Breast epithelium (tissue), 4 donors: ENCODE data around the gene TTC7B. TPM values are rescaled to one million over a fixed set of nuclear protein-coding genes. Genes with fewer than 3 reads are reported as not detected.

Source experiments
- DNase-seq, 2 donors: peaks; one replicate each; pipeline ENCODE4 v3.0.0-alpha.2; 2019; ENCODE audit warnings: low spot score in 2 of 2
- H3K27ac ChIP-seq, 2 donors: fragments of 200-600 bp; sonication (generic) in 1 of 2; one replicate each; pipeline ENCODE4 v1.5.1; 2016 to 2019; ENCODE audit warnings: mild to moderate bottlenecking in 1 of 2
- H3K27me3 ChIP-seq, 2 donors: fragments of 200-600 bp; sonication (generic) in 1 of 2; one replicate each; pipeline versions ENCODE4 v1.5.1 to v1.6.0; 2017 to 2019; ENCODE audit warnings: control low read depth in 1 of 2, mild to moderate bottlenecking in 1 of 2
- H3K36me3 ChIP-seq: fragments of 200-600 bp; one replicate; pipeline ENCODE4 v1.5.1; 2019
- H3K4me1 ChIP-seq, 2 donors: fragments of 200-600 bp; sonication (generic); one replicate each; pipeline ENCODE4 v1.5.1; 2016 to 2019; ENCODE audit warnings: control low read depth in 1 of 2
- H3K4me3 ChIP-seq, 3 donors: fragments of 200-600 bp; sonication (generic); 1 replicate in 2 of 3; 2 replicates in 1 of 3; pipeline ENCODE4 v1.5.1; 2016 to 2019; ENCODE audit warnings: mild to moderate bottlenecking in 3 of 3, moderate library complexity in 2 of 3
- H3K9me3 ChIP-seq, 2 donors: fragments of 200-600 bp; sonication (generic) in 1 of 2; one replicate each; pipeline ENCODE4 v1.5.1; 2016 to 2019; ENCODE audit warnings: control low read depth in 1 of 2
- POLR2A ChIP-seq: fragments of 450-650 bp; IDR thresholded peaks from one replicate; pipeline ENCODE4 v1.6.1; 2016; ENCODE audit warnings: antibody characterized with exemption, mild to moderate bottlenecking, moderate library complexity
- POLR2AphosphoS5 ChIP-seq, 3 donors: sonication (generic); formaldehyde crosslinking; IDR thresholded peaks; one replicate each; pipeline ENCODE4 v1.6.1; 2017; ENCODE audit warnings: antibody characterized with exemption in 3 of 3
- intact Hi-C: fragments of 100-400 bp; cut with DNase I; formaldehyde crosslinking; loops from one replicate; pipeline ENCODE4 v1.15.1; 2023; ENCODE audit warnings: low total_unique reads
- total RNA-seq, 3 donors: library from RNA; depleted of rRNA; stranded (reverse); fragments of >200 nt; gene quantifications; one replicate each; pipeline ENCODE4 v1.1.0, GENCODE V29; 2016
- TF ChIP-seq, protein P1 (sequence below), 3 donors: fragments of 450-650 bp; IDR thresholded peaks; one replicate each; pipeline ENCODE4 v1.5.1; 2016 to 2017; ENCODE audit warnings: antibody characterized with exemption in 3 of 3, mild to moderate bottlenecking in 3 of 3, moderate library complexity in 3 of 3

The TTC7B gene
- total RNA-seq, 3 donors from 2014 or later, result 14.0 to 29.1 (median 22.0) TPM

DNA sequence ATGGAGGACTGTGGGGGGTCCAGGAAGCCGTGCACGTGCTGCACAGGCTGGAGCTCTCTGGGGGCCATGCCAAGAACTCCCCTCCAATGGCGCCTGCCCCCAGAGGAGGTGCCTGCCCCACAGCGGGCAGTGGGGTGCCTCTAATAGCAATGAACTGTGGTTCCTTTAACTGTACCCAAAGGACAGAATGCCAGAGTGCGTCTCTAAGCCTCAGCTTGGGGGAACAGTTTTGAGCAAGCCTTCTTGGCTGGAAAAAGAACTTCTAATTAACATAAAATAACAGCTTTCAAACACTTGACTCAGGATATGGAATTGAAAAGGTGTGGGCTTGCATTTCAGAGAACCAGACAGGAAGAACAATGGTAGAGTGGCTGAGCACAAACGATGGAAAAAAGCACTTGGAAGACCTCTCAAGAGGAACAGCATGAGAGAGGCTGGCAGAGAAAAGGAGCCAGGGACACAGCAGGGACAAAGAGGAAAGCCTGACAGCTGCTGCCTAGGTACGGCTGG lies 195.6 kb downstream of the TTC7B start:
- Histone ChIP-seq H3K9me3 (no peaks in the 10 kb centered on the region), H3K36me3 (no peaks in the 10 kb centered on the region), H3K27me3 (no peaks in the 10 kb centered on the region), H3K27ac (no peak overlapping the region), H3K4me1 (no peaks in the 10 kb centered on the region), H3K4me3 (no peak overlapping the region)
- intact Hi-C loops, result loop anchor here (5.0 kb wide), 1 partner anchor 457 kb away; no protein-coding TSS in a partner anchor
- TF ChIP-seq POLR2A, result no peak
- no peak for TF ChIP-seq POLR2AphosphoS5 (IDR thresholded peaks at IDR 0.05)
- TF ChIP-seq, protein P1, sequence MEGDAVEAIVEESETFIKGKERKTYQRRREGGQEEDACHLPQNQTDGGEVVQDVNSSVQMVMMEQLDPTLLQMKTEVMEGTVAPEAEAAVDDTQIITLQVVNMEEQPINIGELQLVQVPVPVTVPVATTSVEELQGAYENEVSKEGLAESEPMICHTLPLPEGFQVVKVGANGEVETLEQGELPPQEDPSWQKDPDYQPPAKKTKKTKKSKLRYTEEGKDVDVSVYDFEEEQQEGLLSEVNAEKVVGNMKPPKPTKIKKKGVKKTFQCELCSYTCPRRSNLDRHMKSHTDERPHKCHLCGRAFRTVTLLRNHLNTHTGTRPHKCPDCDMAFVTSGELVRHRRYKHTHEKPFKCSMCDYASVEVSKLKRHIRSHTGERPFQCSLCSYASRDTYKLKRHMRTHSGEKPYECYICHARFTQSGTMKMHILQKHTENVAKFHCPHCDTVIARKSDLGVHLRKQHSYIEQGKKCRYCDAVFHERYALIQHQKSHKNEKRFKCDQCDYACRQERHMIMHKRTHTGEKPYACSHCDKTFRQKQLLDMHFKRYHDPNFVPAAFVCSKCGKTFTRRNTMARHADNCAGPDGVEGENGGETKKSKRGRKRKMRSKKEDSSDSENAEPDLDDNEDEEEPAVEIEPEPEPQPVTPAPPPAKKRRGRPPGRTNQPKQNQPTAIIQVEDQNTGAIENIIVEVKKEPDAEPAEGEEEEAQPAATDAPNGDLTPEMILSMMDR (IDR thresholded peaks at IDR 0.05), result no peak
- no peak for DNase-seq

DNA sequence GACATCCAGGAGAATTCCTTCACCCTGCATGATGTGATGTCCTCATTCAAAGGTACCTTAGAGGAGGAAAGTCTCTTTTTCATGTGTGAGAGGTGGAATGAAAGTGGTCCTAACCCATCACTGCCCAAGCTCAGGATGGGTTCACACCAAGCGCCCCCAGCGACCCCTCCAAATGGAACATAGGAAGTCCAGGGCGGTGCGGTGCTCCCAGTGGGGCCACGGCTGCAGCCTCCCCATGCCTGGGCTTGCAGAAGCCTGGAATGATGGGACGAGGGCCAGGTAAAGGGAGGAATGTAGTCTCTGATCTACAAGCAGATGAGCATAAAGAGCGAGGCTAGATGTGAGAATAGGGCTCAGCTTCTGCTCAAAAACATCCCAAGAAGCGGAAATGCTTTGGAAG lies 196.3 kb downstream of the TTC7B start:
- Histone ChIP-seq H3K9me3 (no peaks in the 10 kb centered on the region), H3K4me1 (no peaks in the 10 kb centered on the region), H3K36me3 (no peaks in the 10 kb centered on the region), H3K4me3 (no peak overlapping the region), H3K27me3 (no peaks in the 10 kb centered on the region), H3K27ac (no peak overlapping the region)
- TF ChIP-seq POLR2A (no peak), POLR2AphosphoS5 (IDR thresholded peaks at IDR 0.05) (no peak)
- TF ChIP-seq, protein P1 (IDR thresholded peaks at IDR 0.05), result no peak
- no peak for DNase-seq
- intact Hi-C loops, result loop anchor here (5.0 kb wide), 1 partner anchor 457 kb away; no protein-coding TSS in a partner anchor

DNA sequence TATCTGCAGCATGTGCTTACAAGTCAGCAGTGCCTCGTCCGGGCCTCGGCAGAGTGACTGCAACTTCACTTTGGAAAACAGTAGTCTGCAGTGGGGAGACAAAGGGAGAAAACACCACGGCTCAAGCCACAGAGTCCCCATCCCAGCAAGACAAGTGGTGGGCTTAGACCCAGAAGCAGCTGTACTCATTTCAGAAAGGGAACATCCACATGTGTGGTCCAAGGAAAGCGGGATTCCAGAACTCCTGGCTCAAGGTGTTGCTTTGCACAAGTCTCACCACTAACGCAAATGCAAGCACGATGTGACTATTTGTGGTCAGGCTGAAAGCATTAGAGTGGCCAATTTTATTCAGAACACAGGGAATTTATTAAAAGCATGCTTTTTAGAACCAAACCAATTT lies 198.3 kb downstream of the TTC7B start:
- DNase-seq, result no peak
- Histone ChIP-seq H3K27ac (no peak overlapping the region), H3K36me3 (no peaks in the 10 kb centered on the region), H3K4me3 (no peak overlapping the region), H3K27me3 (no peaks in the 10 kb centered on the region), H3K9me3 (no peaks in the 10 kb centered on the region), H3K4me1 (no peaks in the 10 kb centered on the region)
- TF ChIP-seq, protein P1 (IDR thresholded peaks at IDR 0.05), result no peak
- TF ChIP-seq POLR2AphosphoS5 (IDR thresholded peaks at IDR 0.05), result no peak
- no peak for TF ChIP-seq POLR2A
- intact Hi-C loops, result no loop called here

DNA sequence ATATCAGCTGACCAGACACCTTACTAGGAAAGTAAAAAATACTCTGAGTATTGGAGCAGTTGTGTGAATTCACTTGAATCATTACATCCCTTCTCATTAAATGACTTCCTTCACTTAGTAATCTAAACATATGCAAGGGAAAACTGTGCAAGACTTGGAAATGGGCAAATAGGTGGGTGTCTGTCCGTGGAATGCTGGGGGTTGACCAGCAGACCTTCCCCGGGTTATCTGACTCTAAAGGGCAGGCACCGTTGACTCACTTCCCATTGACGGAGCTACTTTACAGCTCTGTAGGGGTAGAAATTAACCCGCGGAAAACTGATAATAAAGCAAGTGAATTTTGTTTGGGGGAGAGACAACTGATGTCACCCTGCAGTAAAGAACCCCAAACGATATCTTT lies 199.3 kb downstream of the TTC7B start:
- no peak for TF ChIP-seq POLR2A
- TF ChIP-seq, protein P1 (IDR thresholded peaks at IDR 0.05), result no peak
- no peak for TF ChIP-seq POLR2AphosphoS5 (IDR thresholded peaks at IDR 0.05)
- Histone ChIP-seq H3K9me3 (no peaks in the 10 kb centered on the region), H3K27ac (no peak overlapping the region), H3K4me3 (no peak overlapping the region), H3K27me3 (no peaks in the 10 kb centered on the region), H3K36me3 (no peaks in the 10 kb centered on the region), H3K4me1 (no peaks in the 10 kb centered on the region)
- no peak for DNase-seq
- intact Hi-C loops, result no loop called here

DNA sequence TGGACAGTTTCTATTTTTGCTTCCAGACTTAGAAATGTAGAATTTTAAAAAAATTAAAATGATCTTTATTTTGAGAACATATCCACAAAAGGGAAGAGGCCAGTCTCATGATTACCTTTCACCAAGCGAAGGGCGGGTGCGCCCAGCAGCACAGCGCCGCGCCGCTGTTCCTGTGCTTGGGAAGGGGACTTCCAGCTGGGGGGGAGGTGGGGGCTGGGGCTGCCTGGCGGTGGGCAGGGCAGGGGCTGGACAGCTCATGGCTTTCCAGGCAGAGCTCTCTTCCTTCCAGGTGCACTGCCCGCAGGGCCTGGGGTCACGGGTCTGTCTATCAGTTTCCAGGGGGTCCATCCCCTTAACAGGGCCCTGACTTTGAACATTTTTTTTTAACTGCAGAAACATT lies 199.9 kb downstream of the TTC7B start:
- TF ChIP-seq POLR2A (no peak), POLR2AphosphoS5 (IDR thresholded peaks at IDR 0.05) (no peak)
- TF ChIP-seq, protein P1 (IDR thresholded peaks at IDR 0.05), result no peak
- H3K4me1 ChIP-seq, result no peaks in the 10 kb centered on the region
- DNase-seq, result no peak
- H3K9me3 ChIP-seq, result no peaks in the 10 kb centered on the region
- H3K27me3 ChIP-seq, result no peaks in the 10 kb centered on the region
- no peak overlapping the region for H3K27ac ChIP-seq
- intact Hi-C loops, result no loop called here
- H3K4me3 ChIP-seq, result no peak overlapping the region
- no peaks in the 10 kb centered on the region for H3K36me3 ChIP-seq
